Mucosa of gallbladder (tissue), 1 donor: Measurements from ENCODE around the gene BCS1L. TPM values are rescaled to one million over a fixed set of nuclear protein-coding genes. Genes with fewer than 3 reads are reported as not detected.

Experiments used
- DNase-seq: peaks from one replicate; pipeline ENCODE4 v3.0.0-alpha.2; 2020; ENCODE audit warnings: low spot score
- total RNA-seq: library from RNA; stranded (reverse); gene quantifications from one replicate; pipeline ENCODE4 v1.2.1, GENCODE V29; 2021
- donor health status: DM: no; HTN: no; CAD: no.

The BCS1L gene
- total RNA-seq, 1 donor from 2014 or later: 36.4 TPM

GRCh38 chr2:218659988-218660358 lies 490 bp downstream of the BCS1L start:
- DNase-seq: no peak

GRCh38 chr2:218662377-218662776 lies 2.9 kb downstream of the BCS1L start:
- no peak for DNase-seq

DNA sequence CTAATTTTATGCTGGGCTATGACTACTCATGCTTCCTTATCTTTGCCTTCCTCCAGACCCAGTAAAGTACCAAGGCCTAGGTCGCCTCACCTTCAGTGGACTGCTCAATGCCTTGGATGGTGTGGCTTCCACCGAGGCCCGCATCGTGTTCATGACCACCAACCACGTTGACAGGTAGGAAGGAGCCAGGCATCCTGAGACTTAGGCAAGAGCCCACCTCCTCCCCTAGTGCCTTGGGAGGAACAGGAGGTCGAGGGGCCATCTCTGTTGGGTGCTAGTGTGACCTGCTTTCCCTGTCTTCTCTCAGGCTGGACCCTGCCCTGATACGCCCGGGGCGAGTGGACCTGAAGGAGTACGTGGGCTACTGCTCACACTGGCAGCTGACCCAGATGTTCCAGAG lies 3.3 kb downstream of the BCS1L start:
- DNase-seq: no peak

- DNase-seq: no peak
Measured at GRCh38 chr2:218663901-218664300, 4.4 kb downstream of the BCS1L start.

GRCh38 chr2:218664653-218665052 lies 5.2 kb downstream of the BCS1L start:
- no peak for DNase-seq

- no peak for DNase-seq
Measured at GRCh38 chr2:218671097-218671653, 11.7 kb downstream of the BCS1L start.

GRCh38 chr2:218671654-218672566 lies 12.4 kb downstream of the BCS1L start, which contains the start of the genes RNF25 and STK36:
Gene RNF25, minus strand, starts transcription at chr2:218672002. Its CDS starts 32 bp downstream, at chr2:218671970.
Gene STK36, plus strand, starts transcription at chr2:218672086. Its CDS starts 744 bp downstream, at chr2:218672830.
- peak; percentile 84 for DNase-seq

- no peak for DNase-seq
Measured at GRCh38 chr2:218679119-218679518, 19.6 kb downstream of the BCS1L start.

GRCh38 chr2:218680061-218680460 lies 20.6 kb downstream of the BCS1L start:
- DNase-seq: no peak

GRCh38 chr2:218687400-218688060 lies 28.0 kb downstream of the BCS1L start:
- peak; percentile 52 for DNase-seq

- DNase-seq: no peak
Measured at GRCh38 chr2:218691234-218691633, 31.8 kb downstream of the BCS1L start.

GRCh38 chr2:218694405-218695145 lies 35.1 kb downstream of the BCS1L start:
- DNase-seq: no peak

GRCh38 chr2:218698885-218699284 lies 39.4 kb downstream of the BCS1L start:
- DNase-seq: no peak

GRCh38 chr2:218701806-218702205 lies 42.3 kb downstream of the BCS1L start:
- no peak for DNase-seq

DNA sequence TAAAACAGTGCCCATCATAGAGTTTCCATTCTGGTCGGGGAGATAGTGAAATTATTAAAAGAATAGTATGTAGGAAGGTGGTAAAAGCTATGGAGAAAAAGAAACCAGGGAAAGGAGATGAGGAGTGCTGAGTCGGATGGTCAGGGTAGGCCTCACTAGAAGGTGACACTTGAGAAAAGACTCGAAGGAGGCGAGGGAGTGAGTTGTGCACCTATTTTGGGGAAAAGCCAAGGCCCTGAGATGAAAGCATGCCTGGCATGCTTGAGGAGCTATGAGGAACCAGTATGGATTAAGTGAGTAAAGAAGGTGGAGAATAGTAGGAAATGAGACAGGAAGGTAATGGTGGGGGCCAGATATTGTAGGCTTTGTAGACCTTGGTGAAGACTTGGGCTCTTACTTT lies 43.9 kb downstream of the BCS1L start:
- DNase-seq: no peak

GRCh38 chr2:218708086-218708485 lies 48.6 kb downstream of the BCS1L start:
- DNase-seq: no peak

DNA sequence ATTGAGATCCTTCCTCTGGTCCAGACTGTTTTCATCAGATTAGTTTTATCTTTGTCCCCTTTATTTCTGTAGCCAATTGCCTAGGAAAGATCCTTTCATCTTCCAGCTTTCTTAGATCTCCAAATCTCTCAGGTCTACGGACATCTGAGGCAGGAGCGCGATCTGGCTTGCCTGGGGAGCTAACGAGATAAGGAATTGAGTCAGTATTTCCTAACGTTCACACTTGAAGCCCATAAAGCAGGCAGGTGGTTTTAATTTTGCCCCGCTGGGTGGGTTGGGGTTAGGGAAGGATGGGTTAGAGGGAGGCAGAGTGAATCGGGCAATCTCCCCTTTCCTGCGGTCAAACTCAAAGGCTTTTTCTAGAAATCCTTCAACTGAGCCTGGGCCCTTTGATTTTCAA lies 50.4 kb downstream of the BCS1L start:
- no peak for DNase-seq

DNA sequence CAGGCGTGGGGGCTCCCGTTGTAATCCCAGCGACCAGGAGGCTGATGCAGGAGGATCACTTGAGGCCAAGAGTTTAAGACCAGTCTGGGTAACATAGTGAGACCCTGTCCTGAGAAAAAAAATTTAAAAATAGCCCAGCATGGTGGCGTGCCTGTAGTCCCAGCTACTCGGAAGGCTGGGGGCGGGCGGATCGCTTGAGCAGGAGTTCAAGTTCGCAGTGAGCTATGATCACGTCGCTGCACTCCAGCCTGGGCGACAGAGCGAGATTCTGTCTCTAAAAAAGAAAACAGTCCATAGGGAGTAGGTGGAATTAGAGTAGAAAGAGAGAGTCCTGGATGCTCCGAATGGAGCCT lies 50.8 kb downstream of the BCS1L start:
- no peak for DNase-seq

- DNase-seq: peak; percentile 98
Measured at GRCh38 chr2:218710687-218711549, 51.4 kb downstream of the BCS1L start, which contains the start of gene TTLL4. Gene TTLL4, plus strand, starts transcription at chr2:218710835. Its CDS starts 26,842 bp downstream, at chr2:218737677.

DNA sequence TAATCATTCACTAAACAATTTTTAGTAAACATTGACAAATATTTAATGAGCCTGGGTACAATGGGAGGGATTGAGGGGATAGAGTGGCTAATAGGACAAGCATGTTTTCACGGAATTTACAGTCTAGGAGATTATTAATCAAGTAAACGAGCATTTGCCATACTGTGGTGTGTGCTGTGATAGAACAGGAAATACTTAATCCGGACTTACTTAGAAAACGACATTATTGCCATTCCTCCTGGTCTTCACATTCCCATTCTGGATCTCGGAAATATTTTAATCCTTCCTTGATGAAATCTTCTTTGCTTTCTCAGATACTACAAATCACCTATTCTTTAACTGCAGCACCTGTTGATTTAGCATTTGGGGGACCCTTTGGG lies 52.1 kb downstream of the BCS1L start:
- no peak for DNase-seq
